A673 (cell line): Measurements from ENCODE around the gene CRIP1.

Source experiments
- EZH2 ChIP-seq: fragments of 200-600 bp; sonication (generic); IDR thresholded peaks from 2 replicates; pipeline ENCODE4 v1.6.1; 2017; ENCODE audit warnings: borderline replicate concordance, low read depth, mild to moderate bottlenecking, mixed read lengths, antibody characterized with exemption, low read length; ENCODE audit not compliant: poor library complexity, severe bottlenecking
- TF ChIP-seq, protein P1 (sequence below): fragments of 300-800, 200-600 bp; sonication (generic); conservative IDR thresholded peaks from 2 replicates; pipeline ENCODE4 v1.5.1; 2017; ENCODE audit warnings: low read depth, mild to moderate bottlenecking, antibody characterized with exemption, low read length, moderate library complexity, mixed read lengths

DNA sequence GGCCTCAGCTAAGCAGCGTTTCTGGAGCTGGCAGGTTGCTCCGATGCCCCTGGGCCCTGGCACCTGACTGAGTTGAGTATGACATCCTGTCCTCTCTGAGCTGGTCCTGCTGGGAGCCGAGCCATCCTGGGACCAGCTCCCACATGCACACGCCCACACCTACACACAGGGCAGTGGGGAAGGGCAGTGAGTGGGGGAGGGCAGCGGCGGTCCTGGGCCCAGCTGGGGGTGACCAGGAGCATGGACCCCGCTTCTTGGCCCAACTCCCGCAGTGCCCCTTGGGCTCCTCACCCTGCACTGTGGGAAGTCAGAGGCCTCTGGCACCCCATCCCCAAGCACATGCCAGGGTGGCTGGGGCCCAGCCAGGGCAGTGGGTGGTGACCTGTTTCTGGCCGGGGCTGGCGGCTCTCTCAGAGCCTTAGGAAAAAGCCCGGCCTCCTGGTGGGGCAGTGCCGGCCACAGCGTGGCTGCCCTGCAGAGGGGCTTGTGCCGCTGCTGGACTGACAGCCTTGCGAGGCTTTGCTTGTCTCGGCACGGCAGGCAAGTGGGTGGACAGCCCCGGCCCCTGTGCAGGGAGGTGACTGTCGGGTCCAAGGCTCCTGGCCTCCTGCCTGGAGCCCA, 18.0 kb upstream of the CRIP1 start:
- TF ChIP-seq, protein P1, sequence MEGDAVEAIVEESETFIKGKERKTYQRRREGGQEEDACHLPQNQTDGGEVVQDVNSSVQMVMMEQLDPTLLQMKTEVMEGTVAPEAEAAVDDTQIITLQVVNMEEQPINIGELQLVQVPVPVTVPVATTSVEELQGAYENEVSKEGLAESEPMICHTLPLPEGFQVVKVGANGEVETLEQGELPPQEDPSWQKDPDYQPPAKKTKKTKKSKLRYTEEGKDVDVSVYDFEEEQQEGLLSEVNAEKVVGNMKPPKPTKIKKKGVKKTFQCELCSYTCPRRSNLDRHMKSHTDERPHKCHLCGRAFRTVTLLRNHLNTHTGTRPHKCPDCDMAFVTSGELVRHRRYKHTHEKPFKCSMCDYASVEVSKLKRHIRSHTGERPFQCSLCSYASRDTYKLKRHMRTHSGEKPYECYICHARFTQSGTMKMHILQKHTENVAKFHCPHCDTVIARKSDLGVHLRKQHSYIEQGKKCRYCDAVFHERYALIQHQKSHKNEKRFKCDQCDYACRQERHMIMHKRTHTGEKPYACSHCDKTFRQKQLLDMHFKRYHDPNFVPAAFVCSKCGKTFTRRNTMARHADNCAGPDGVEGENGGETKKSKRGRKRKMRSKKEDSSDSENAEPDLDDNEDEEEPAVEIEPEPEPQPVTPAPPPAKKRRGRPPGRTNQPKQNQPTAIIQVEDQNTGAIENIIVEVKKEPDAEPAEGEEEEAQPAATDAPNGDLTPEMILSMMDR: no peak
- TF ChIP-seq EZH2: no peak
